Ovary (tissue), 3 donors: ENCODE data around the gene C4A.

Experiments
- EP300 ChIP-seq: sonication (generic); formaldehyde crosslinking; IDR thresholded peaks from one replicate; pipeline ENCODE4 v1.6.1; 2017; ENCODE audit warnings: antibody characterized with exemption
- POLR2A ChIP-seq: fragments of 450-650 bp; IDR thresholded peaks from one replicate; pipeline ENCODE4 v1.6.1; 2017; ENCODE audit warnings: antibody characterized with exemption, mild to moderate bottlenecking, moderate library complexity
- TF ChIP-seq, protein P1 (sequence below), 3 donors: fragments of 450-650 bp in 2 of 3; fragments of 200-600 bp in 1 of 3; IDR thresholded peaks; one replicate each; pipeline versions ENCODE4 v1.5.1 to v1.8.0; 2016 to 2022; ENCODE audit warnings: antibody characterized with exemption in 3 of 3, mild to moderate bottlenecking in 1 of 3
- donor health status: DM: no; HTN: no; CAD: no.

DNA sequence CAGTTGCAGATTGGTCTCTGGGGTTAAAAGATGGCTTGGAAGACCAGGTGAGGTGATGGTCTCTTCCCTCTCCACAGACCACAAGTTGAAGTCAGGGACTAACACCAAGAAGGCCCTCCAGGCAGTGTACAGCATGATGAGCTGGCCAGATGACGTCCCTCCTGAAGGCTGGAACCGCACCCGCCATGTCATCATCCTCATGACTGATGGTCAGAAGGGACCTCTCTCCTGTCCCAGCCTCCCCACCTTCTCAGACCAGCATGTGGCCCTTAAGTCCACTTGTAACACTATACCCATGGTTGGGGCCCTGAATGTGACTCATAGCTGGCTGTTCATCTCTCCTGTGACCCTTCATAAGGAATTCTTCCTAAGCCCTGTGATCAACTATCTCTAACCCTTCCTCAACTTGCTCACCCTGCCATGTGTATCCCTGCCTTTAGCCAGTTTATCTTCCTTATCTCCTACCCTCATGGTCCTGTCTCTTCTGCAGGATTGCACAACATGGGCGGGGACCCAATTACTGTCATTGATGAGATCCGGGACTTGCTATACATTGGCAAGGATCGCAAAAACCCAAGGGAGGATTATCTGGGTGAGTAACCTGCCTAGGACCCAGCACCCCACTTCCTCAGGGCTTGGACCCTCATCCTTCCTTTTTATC, 33.0 kb upstream of the C4A start:
- TF ChIP-seq POLR2A (no peak), EP300 (no peak)
- TF ChIP-seq, protein P1, sequence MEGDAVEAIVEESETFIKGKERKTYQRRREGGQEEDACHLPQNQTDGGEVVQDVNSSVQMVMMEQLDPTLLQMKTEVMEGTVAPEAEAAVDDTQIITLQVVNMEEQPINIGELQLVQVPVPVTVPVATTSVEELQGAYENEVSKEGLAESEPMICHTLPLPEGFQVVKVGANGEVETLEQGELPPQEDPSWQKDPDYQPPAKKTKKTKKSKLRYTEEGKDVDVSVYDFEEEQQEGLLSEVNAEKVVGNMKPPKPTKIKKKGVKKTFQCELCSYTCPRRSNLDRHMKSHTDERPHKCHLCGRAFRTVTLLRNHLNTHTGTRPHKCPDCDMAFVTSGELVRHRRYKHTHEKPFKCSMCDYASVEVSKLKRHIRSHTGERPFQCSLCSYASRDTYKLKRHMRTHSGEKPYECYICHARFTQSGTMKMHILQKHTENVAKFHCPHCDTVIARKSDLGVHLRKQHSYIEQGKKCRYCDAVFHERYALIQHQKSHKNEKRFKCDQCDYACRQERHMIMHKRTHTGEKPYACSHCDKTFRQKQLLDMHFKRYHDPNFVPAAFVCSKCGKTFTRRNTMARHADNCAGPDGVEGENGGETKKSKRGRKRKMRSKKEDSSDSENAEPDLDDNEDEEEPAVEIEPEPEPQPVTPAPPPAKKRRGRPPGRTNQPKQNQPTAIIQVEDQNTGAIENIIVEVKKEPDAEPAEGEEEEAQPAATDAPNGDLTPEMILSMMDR (IDR thresholded peaks at IDR 0.05): no peak
